ENCODE results near the gene KCNQ1OT1. TPM values are rescaled to one million over a fixed set of nuclear protein-coding genes. Genes with fewer than 3 reads are reported as not detected.

The KCNQ1OT1 gene
- total RNA-seq, 2 donors from 2014 or later = 0.77 to 1.5 TPM

DNA sequence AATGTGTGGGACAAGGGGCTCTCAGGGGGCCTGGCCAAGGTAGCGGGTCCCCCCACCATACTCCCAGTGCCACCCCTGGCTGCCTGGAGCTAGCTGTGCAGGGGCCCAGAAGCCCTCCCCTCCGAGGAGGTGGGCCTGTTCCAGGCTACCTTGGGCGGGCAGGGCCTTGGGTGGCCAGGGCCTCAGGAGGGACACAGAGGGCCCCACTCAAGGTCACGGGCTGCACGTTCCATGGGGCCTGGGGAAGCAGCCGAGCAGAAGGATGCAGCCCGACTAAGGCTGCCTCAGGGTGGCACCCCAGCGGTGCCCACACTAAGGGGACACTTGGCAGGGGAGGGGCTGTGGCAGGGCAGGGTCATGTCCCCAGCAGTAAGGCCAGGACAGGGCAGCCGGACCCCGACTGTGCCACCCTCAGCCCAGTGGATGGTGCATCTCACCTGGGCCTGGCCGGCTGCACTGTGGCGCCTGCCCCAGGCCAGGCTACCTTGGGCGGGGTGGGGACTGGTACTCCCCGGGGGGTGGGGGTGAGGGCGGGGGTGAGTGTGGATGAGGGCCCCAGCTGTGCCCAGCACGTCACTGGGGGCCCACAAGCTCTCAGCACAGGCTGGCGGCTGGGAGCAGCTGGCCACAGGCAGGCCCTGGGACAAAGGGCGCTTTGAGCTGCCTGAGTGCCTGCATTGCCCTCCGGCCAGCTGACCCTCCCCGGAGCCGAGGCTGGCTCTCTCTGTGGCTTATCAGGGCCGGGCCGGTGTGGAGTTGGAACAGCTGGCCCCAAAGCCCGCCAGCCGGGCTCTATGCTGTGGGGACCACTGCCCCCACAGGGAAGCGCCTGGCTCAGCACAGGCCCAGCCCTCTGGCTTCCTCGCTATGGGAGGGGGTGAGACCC is 137.9 kb downstream of the KCNQ1OT1 start:
- intact Hi-C loops (cut with DNase I) = no loop called here
- H3K36me3 ChIP-seq = no peaks in the 10 kb centered on the region
- H3K9me3 ChIP-seq = no peaks in the 10 kb centered on the region
- H3K27ac ChIP-seq = no peak overlapping the region
- no peak overlapping the region for H3K4me3 ChIP-seq
- H3K27me3 ChIP-seq = no peaks in the 10 kb centered on the region
- no peaks in the 10 kb centered on the region for H3K4me1 ChIP-seq
- H3K9ac ChIP-seq (ENCODE audit: low read depth in 2 of 2, low read length in 2 of 2) = no peak overlapping the region
- DNase-seq = no peak
- TF ChIP-seq, protein P1, sequence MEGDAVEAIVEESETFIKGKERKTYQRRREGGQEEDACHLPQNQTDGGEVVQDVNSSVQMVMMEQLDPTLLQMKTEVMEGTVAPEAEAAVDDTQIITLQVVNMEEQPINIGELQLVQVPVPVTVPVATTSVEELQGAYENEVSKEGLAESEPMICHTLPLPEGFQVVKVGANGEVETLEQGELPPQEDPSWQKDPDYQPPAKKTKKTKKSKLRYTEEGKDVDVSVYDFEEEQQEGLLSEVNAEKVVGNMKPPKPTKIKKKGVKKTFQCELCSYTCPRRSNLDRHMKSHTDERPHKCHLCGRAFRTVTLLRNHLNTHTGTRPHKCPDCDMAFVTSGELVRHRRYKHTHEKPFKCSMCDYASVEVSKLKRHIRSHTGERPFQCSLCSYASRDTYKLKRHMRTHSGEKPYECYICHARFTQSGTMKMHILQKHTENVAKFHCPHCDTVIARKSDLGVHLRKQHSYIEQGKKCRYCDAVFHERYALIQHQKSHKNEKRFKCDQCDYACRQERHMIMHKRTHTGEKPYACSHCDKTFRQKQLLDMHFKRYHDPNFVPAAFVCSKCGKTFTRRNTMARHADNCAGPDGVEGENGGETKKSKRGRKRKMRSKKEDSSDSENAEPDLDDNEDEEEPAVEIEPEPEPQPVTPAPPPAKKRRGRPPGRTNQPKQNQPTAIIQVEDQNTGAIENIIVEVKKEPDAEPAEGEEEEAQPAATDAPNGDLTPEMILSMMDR (IDR thresholded peaks at IDR 0.05) = no peak

DNA sequence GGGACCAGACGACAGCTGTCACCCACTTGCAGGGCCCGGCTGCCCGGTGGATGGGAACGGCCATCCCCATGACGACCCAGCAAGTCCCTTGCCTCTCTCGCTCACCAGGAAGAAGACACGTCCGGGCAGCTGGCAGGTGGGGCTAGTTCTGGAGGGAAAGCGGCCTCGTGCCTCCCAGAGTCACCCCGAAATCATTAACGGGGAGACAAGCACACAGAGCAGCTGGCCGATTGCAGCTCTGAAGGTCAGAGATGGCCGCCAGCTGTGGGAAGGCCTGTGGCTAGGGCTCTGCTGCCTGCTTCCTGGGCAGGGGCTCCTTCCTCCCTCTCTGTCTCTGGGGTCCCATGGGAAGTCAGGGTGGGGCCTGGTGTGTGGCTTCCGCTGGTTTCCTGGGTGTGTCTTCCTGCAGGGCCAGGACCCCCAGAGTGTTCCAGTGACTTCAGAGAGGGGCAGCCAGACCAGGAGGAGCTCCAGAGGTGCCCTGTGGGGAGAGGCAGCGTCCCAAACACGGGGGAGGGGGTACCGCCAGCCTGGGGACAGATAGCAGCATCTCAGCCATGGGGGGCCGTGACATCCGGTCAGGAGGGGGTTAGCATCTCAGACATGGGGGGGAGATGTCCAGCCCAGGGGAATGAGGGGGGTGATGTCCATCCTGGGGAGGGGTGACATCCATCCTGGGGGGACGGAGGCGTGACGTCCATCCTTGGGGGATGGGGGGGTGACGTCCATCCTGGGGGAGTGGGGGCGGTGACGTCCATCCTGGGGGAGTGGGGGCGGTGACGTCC is 140.1 kb downstream of the KCNQ1OT1 start:
- no peaks in the 10 kb centered on the region for H3K27me3 ChIP-seq
- no peak overlapping the region for H3K27ac ChIP-seq
- no peaks in the 10 kb centered on the region for H3K9me3 ChIP-seq
- H3K4me3 ChIP-seq = no peak overlapping the region
- intact Hi-C loops (cut with DNase I) = no loop called here
- TF ChIP-seq, protein P1 (IDR thresholded peaks at IDR 0.05) = no peak
- no peak overlapping the region for H3K9ac ChIP-seq (ENCODE audit: low read depth in 2 of 2, low read length in 2 of 2)
- no peak for DNase-seq
- H3K36me3 ChIP-seq = no peaks in the 10 kb centered on the region
- H3K4me1 ChIP-seq = no peaks in the 10 kb centered on the region

DNA sequence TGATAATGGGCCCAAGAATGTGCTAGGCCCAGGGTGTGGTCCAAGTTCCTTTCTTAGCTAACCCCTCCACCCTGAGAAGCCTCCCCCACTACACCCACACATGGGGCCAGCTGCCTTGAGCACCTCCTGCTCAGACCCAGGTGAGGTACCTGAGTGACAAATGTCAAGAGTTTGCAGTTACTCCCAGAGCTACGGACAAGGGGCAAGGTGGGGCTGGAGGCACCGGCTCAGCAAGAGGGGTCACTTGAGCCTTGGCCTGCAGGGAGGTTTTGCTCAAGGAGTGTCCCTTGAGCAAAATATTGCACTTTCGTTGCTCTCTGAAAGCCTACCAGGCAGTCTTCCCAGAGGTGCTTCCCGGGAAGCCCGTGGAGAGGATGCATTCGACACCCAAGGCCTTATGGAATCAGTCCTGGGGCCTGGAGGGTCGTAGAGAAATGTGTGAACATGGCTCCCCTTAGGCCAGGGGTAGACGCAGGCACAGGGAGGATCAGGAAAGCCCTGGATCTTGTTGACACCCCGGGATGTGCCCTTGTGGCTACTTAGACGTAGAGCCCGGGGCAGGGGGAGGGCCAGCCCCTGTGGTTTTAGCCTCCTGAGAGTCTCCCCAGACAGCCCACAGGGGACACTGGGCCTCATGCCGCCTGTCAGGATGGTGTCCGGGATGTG is 140.8 kb downstream of the KCNQ1OT1 start:
- intact Hi-C loops (cut with DNase I) = no loop called here
- Histone ChIP-seq H3K27me3 (no peaks in the 10 kb centered on the region), H3K9me3 (no peaks in the 10 kb centered on the region), H3K4me1 (no peaks in the 10 kb centered on the region), H3K27ac (no peak overlapping the region), H3K9ac (ENCODE audit: low read depth in 2 of 2, low read length in 2 of 2) (no peak overlapping the region), H3K36me3 (no peaks in the 10 kb centered on the region), H3K4me3 (no peak overlapping the region)
- TF ChIP-seq, protein P1 (IDR thresholded peaks at IDR 0.05) = no peak
- DNase-seq = no peak

DNA sequence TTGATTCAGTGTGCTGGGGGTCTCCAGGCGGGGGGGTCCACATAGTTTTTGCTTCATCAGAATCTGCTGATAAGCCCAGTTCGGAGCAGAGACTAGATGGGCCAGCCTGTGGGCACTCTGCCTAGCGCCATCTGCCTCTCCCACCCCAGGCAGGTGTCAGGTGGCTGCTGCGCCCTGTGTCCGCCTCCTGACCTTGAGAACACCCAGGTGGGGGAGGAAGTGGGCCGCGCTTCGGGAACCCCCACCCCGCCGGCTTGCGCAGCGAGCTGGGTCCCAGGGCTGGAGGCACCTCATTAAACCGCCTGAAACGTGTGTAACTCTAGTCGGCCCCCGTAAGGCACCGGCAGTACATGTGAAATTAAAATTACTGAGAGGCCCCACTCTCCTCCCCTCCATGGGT is 141.4 kb downstream of the KCNQ1OT1 start:
- H3K9me3 ChIP-seq = no peaks in the 10 kb centered on the region
- no peaks in the 10 kb centered on the region for H3K36me3 ChIP-seq
- no peak overlapping the region for H3K4me3 ChIP-seq
- no peaks in the 10 kb centered on the region for H3K27me3 ChIP-seq
- intact Hi-C loops (cut with DNase I) = no loop called here
- DNase-seq = no peak
- no peaks in the 10 kb centered on the region for H3K4me1 ChIP-seq
- no peak overlapping the region for H3K9ac ChIP-seq (ENCODE audit: low read depth in 2 of 2, low read length in 2 of 2)
- no peak overlapping the region for H3K27ac ChIP-seq
- TF ChIP-seq, protein P1 (IDR thresholded peaks at IDR 0.05) = no peak

Other genes starting within 250 kb of the KCNQ1OT1 start
- gene CDKN1C, start 185.8 kb upstream of the KCNQ1OT1 start, total RNA-seq = 10 to 100 TPM; 10.9 to 18.2 TPM
- 10 to 100 TPM; 31.6 to 41.6 TPM for gene PHLDA2, start 229.4 kb upstream of the KCNQ1OT1 start, total RNA-seq

Data from colonic mucosa (tissue), 4 donors.